Activated CD4-positive, alpha-beta memory T cell treated with anti-CD3 and anti-CD28 coated beads for 36 hours (primary cell): ENCODE results near the gene FEN1. TPM values are rescaled to one million over a fixed set of nuclear protein-coding genes. Genes with fewer than 3 reads are reported as not detected.

Experiments used
- CTCF ChIA-PET: fragments of 350-600 bp; sonication (Branson Sonifier 250); formaldehyde crosslinking; loops from one replicate; lab custom pipeline; 2021; ENCODE audit warnings: antibody characterized with exemption, inconsistent platforms; lab: Charles Lee
- POLR2A ChIA-PET: fragments of 350-600 bp; sonication (Branson Sonifier 250); formaldehyde crosslinking; loops from one replicate; lab custom pipeline; 2021; ENCODE audit warnings: antibody characterized with exemption; lab: Charles Lee
- DNase-seq: peaks from one replicate; pipeline ENCODE4 v3.0.0-alpha.2; 2020
- H3K27ac Mint-ChIP-seq: one replicate; pipeline ENCODE4 v1.8.0; 2021; ENCODE audit warnings: mixed read lengths
- H3K27me3 Mint-ChIP-seq: one replicate; pipeline ENCODE4 v1.8.0; 2021; ENCODE audit warnings: mixed read lengths
- H3K36me3 Mint-ChIP-seq: one replicate; pipeline ENCODE4 v1.8.0; 2021; ENCODE audit warnings: mixed read lengths
- H3K4me1 Mint-ChIP-seq: one replicate; pipeline ENCODE4 v1.8.0; 2021; ENCODE audit warnings: low read depth, mixed read lengths
- H3K4me3 Mint-ChIP-seq: one replicate; pipeline ENCODE4 v1.8.0; 2021; ENCODE audit warnings: mild to moderate bottlenecking, mixed read lengths
- H3K9me3 Mint-ChIP-seq: one replicate; pipeline ENCODE4 v1.8.0; 2021; ENCODE audit warnings: mixed read lengths
- intact Hi-C: fragments of 100-400 bp; cut with micrococcal nuclease; formaldehyde crosslinking; loops from one replicate; pipeline ENCODE4 v1.15.1; 2023
- total RNA-seq, 2 experiments: library from RNA; stranded (reverse); gene quantifications; one replicate each; pipeline ENCODE4 v1.2.3, GENCODE V29; 2021

Gene FEN1
- total RNA-seq, 2 experiments from 2014 or later, result 108 to 111 TPM

DNA sequence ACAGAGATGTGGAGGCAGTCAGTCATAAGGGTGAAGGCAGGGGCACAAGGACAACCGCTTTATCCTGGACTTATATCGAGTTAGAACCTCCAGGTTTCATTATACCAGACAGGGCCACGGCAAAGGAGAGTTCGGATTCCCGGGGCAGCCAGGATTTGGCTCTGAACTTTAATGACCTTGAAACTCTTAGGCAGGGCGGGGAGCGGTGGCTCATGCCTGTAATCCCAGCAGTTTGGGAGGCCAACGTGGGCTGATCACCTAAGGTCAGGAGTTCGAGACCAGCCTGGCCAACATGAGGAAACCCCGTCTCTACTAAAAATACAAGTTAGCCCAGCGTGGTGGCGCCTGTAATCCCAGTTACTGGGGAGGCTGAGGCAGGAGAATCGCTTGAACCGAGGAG, 41.3 kb upstream of the FEN1 start:
- ChIA-PET CTCF (interaction anchor here (0.7 to 3.0 kb wide), 6 partner anchors 16 to 331 kb away, joined by 3 to 16 read pairs (median 4); partner anchors contain the start of genes FEN1 and TMEM258), POLR2A (no interaction called here)
- intact Hi-C loops, result no loop called here
- H3K4me3 Mint-ChIP-seq, result no peak overlapping the region
- H3K36me3 Mint-ChIP-seq, result no peaks in the 10 kb centered on the region
- peaks cover 12% of the 10 kb centered on the region for H3K4me1 Mint-ChIP-seq
- no peak for DNase-seq
- no peak overlapping the region for H3K27ac Mint-ChIP-seq
- peaks cover 28% of the 10 kb centered on the region for H3K27me3 Mint-ChIP-seq
- H3K9me3 Mint-ChIP-seq, result no peaks in the 10 kb centered on the region

DNA sequence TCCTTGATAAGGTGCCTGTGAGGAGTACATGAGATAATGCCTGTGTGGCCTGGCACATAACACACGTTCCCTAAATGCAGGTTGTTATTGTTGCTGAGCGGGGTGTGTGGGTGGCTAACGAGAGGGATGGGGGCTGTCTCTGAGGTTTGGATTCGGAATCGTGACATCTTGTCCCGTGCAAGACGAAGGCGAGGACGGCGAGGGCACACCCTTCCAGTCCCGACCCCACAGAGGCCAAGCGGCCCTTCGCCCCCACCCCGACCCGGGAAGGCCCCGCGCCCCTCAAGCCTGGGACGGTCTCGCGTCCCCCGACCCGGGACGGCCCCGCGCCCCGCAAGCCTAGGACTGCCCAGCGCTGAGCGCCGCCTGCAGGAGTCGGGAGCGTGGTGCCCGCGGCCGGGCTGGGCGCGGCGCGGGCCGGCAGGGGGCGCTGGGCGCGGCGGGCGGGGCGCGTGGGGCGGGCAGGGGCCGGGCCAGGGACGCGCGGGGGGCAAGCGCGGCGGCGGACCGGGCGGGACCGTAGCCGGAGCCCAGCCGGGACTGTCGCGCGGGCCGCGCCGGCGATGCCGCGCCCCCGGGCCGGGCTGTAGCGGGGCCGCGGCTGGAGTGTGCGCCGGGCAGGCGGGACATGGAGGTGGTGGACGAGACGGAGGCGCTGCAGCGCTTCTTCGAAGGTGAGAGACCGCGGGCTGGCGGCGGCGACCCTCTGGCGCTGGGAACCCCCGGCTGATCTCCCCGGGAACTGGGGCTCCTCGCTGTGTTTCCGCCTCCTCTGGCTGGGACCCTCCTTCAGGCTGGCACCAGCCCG, 40.4 kb upstream of the FEN1 start, which contains the start of gene MYRF:
TSS of gene MYRF (plus strand) at position 520 of the 808 bp plus-strand sequence. CDS start at position 629, 109 bp downstream.
- H3K9me3 Mint-ChIP-seq, result no peaks in the 10 kb centered on the region
- DNase-seq, result peak; percentile 71
- CTCF ChIA-PET, result interaction anchor here (0.8 to 1.7 kb wide), 3 partner anchors 19 to 45 kb away, joined by 3 read pairs; partner anchors contain the start of genes FEN1 and TMEM258
- peaks cover 18% of the 10 kb centered on the region for H3K4me1 Mint-ChIP-seq
- intact Hi-C loops, result no loop called here
- no peak within 1 kb of the TSS for H3K27ac Mint-ChIP-seq
- peaks cover 28% of the 10 kb centered on the region for H3K27me3 Mint-ChIP-seq
- POLR2A ChIA-PET, result no interaction called here
- no peaks in the 10 kb centered on the region for H3K36me3 Mint-ChIP-seq
- peak within 1 kb of the TSS; percentile 49 for H3K4me3 Mint-ChIP-seq

DNA sequence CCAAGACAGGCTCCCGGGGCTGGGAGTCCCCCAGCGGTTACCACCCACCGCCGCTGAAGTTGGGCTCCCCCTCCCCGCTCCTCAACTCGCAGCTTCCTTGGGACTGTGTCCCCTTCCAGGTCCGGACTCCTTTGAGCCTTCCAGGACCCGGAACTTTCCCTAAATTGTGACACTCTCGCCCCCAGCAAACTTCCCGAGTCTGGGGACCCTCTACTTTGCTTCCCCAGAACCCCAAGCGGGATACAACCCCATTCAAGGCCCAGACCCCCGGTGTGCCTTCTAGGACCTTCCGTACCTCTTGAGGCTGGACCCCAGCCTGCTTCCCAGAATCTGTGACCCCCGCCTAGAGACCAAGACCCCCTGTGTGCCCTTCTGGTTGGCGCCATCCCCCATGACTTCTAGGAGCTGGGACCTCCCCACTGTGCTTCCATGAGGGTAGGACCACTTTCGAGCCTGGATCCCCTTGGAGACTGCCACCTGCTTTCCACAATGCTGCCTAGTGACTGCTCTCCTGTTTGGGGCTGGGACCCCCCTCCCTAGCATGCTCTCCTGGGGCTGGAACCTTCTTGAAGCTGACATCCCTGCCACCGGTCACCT, 39.7 kb upstream of the FEN1 start:
- no peaks in the 10 kb centered on the region for H3K9me3 Mint-ChIP-seq
- peaks cover 28% of the 10 kb centered on the region for H3K27me3 Mint-ChIP-seq
- no peak overlapping the region for H3K27ac Mint-ChIP-seq
- no peak for DNase-seq
- intact Hi-C loops, result no loop called here
- no peaks in the 10 kb centered on the region for H3K36me3 Mint-ChIP-seq
- peak overlapping the region; percentile 37 for H3K4me3 Mint-ChIP-seq
- CTCF ChIA-PET, result interaction anchor here (1.2 kb wide), 2 partner anchors 20 to 355 kb away, joined by 3 read pairs; no protein-coding TSS in a partner anchor
- H3K4me1 Mint-ChIP-seq, result peaks cover 18% of the 10 kb centered on the region
- POLR2A ChIA-PET, result no interaction called here

DNA sequence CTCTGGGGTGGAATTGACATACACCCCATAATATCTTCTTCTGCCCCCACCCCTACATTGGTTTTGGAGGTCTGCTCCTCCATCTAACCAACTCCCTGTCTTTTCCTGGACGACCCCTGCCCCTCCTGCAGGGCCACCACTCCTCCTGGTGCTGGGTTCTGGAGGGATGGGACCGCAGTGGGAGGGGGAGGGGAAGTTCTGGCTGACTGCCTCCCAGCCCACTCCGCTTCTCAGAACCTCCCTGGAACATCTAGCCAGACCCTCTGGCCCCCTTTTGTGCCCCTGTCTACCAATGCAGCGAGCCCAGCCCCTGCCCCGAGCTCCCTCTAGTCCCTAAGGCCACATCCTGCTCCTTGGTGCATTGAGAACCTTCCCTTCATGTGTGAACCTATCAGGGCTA, 39.0 kb upstream of the FEN1 start:
- Mint-ChIP-seq H3K4me3 (no peak overlapping the region), H3K4me1 (peaks cover 18% of the 10 kb centered on the region), H3K9me3 (no peaks in the 10 kb centered on the region), H3K27me3 (peaks cover 28% of the 10 kb centered on the region), H3K27ac (no peak overlapping the region), H3K36me3 (no peaks in the 10 kb centered on the region)
- no peak for DNase-seq
- ChIA-PET CTCF (interaction anchor here (1.2 kb wide), 2 partner anchors 20 to 354 kb away, joined by 3 read pairs; no protein-coding TSS in a partner anchor), POLR2A (no interaction called here)
- intact Hi-C loops, result no loop called here

DNA sequence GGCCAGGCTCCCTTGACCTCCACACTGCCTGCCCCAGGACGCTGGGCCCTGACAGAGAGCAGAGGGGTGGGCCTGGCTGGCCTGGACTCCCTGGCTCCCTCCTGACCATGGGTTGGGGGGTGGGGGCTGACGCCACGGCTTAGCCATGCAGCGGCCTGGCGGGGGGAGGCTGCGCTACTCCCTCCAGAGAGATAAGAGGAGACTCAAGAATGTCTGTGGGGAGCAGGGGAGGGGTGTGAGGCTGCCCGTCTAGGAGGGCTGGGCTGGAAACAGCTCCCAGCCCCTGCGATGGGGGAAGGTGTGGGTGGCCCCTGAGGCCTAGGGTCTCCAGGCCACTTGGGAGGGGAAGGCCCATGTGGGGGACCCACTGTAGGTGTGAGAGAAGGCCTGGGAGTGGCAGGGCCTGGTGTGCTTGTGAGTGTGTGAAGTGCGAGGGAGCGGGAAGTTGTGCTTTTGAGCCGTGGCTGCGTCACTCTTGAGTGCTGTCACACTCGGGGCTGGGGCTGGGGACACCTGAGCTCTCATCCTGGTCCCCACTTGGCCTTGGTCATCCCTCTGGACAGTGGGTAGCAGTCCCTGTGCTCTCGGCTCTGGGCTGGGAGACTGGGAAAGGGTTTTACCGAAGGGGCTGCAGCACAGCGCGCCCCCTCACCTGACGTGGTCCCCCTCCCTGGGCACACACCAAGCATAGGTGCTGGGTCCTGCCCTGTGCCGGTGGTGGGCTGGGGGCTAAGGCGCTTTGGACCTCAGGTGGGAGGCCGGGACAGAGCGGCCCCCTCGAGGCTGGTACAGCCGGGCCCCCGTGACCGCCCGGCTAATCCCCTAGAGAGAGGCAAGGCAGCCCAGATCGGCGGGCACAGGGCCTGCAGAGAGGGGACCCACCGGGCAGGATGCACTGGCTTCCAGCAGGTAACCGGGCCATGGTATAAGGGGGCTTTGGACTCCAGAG, 37.9 kb upstream of the FEN1 start:
- Mint-ChIP-seq H3K4me1 (peaks cover 18% of the 10 kb centered on the region), H3K36me3 (no peaks in the 10 kb centered on the region), H3K27me3 (peaks cover 24% of the 10 kb centered on the region), H3K27ac (no peak overlapping the region), H3K9me3 (no peaks in the 10 kb centered on the region), H3K4me3 (no peak overlapping the region)
- intact Hi-C loops, result no loop called here
- no peak for DNase-seq
- ChIA-PET CTCF (no interaction called here), POLR2A (no interaction called here)

DNA sequence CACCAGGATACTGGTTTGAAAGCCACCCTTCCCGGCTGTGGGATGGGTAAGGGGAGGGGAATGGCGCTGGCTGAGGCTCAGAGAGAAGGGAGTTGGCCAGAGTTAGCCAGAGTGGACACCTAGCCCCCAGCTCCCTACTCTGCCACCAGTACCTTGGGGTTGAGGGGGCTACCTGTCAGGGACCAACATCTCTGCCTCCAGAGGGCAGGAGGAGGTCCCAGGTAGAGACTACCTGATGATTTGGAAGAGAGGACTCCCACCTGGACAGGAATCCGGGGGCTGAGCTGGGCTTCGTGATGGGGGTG, 36.6 kb upstream of the FEN1 start:
- no peak overlapping the region for H3K27ac Mint-ChIP-seq
- intact Hi-C loops, result loop anchor here (2.0 kb wide), 1 partner anchor 21 kb away; no protein-coding TSS in a partner anchor
- ChIA-PET POLR2A (no interaction called here), CTCF (no interaction called here)
- H3K9me3 Mint-ChIP-seq, result no peaks in the 10 kb centered on the region
- H3K27me3 Mint-ChIP-seq, result peaks cover 19% of the 10 kb centered on the region
- no peak for DNase-seq
- H3K4me1 Mint-ChIP-seq, result peaks cover 18% of the 10 kb centered on the region
- H3K36me3 Mint-ChIP-seq, result no peaks in the 10 kb centered on the region
- H3K4me3 Mint-ChIP-seq, result no peak overlapping the region

DNA sequence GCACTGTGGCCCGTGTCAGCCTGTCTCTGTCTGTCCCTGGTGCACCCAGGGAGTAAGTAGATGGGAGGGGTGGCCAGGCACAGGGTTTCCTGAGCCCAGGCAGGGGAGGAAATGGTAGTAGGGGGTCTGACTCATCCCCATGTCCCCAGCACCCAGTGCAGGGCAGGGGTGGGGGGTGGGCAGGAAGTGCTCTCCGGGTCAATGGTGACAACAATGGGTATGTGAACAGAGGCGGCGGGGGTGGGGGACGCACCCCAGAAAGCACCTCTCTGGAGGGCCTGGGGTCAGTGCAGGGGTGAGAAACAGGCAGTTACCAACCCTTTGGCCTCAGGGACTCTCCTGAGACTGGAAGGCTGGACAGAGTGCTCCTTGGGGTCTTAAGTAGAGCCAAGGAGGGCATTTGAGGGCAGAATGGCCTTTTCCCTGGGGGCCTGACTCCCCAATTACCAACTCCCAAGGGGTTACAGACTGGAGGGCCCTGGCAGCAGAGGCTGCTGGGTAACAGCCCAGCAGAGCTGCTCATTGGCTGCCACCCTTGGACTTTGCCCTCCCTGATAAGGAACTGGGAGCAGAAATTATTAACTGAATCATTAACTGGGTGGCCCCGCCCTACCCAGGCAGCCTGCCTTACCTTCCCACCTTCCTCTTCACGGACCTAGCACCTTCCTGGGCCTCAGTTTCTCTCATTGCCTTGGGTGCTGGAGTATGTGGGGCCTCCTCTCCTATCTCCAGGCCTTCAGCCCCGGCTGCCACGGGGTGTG, 36.1 kb upstream of the FEN1 start:
- Mint-ChIP-seq H3K27me3 (peaks cover 15% of the 10 kb centered on the region), H3K36me3 (no peaks in the 10 kb centered on the region), H3K4me1 (peaks cover 18% of the 10 kb centered on the region), H3K27ac (no peak overlapping the region), H3K9me3 (no peaks in the 10 kb centered on the region), H3K4me3 (no peak overlapping the region)
- CTCF ChIA-PET, result no interaction called here
- peak; percentile 69 for DNase-seq
- intact Hi-C loops, result loop anchor here (2.0 kb wide), 1 partner anchor 20 kb away; no protein-coding TSS in a partner anchor
- POLR2A ChIA-PET, result no interaction called here

DNA sequence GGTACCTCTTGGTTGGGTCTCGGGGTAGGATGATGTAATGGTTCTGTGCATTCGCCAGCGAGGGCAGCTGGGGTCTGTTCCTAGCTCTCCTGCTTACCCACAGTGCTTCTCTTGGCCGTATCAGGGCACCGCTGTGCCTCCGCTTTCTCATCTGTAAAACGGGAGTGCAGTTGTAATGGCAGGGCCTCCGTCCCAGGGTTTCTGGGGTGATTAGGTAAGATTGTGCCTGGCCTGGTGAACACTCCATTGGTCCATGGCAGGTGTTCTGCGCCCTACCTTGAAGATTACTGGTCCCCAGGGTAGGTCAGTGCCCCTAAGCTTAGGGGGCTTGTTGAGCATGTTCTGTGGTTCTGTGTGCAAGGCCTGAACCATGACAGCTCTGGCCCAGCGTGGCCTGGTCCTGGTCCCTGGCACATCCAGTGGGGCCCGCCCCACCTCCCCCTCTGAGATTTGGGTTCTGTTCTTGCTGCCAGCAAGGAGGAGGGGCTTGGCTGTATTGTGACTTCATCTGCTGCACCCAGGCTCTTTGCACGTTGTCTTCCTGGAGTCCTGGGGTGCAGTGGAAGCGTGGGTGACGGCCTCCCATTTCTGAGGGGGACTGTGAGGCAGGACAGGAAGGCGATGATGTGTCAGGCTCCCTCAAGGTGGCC, 35.4 kb upstream of the FEN1 start:
- DNase-seq, result no peak
- Mint-ChIP-seq H3K36me3 (no peaks in the 10 kb centered on the region), H3K4me3 (no peak overlapping the region), H3K9me3 (no peaks in the 10 kb centered on the region), H3K4me1 (peaks cover 16% of the 10 kb centered on the region), H3K27me3 (peaks cover 11% of the 10 kb centered on the region), H3K27ac (no peak overlapping the region)
- ChIA-PET CTCF (interaction anchor here (1.1 kb wide), 1 partner anchor 10 kb away, joined by 3 read pairs; no protein-coding TSS in a partner anchor), POLR2A (no interaction called here)
- intact Hi-C loops, result loop anchor here (2.0 kb wide), 1 partner anchor 19 kb away; no protein-coding TSS in a partner anchor

DNA sequence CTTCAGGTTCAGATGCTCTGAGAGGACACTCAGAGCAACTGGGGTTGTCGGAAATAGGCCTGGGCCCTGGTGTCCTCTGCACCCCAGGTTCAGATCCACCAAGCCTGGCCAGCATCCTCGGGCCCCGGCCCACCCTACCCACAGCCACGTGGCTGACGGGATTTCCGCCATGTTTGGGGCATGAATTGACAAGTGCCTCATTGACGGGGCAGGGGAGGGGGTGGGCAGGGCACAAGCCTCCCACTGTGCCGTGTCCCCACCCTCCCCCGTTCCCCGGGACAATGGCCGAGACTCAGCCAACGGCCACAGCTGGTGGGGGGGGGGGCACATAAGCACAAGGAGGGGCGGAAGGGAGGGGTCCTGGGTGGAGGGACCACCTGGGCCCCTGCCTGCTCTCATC, 31.8 kb upstream of the FEN1 start:
- intact Hi-C loops, result no loop called here
- CTCF ChIA-PET, result interaction anchor here (0.6 to 1.6 kb wide), 2 partner anchors 13 to 586 kb away, joined by 4 read pairs; no protein-coding TSS in a partner anchor
- Mint-ChIP-seq H3K36me3 (no peaks in the 10 kb centered on the region), H3K4me1 (peaks cover 9% of the 10 kb centered on the region), H3K27ac (no peak overlapping the region), H3K9me3 (no peaks in the 10 kb centered on the region), H3K4me3 (no peak overlapping the region), H3K27me3 (peaks cover 1% of the 10 kb centered on the region)
- POLR2A ChIA-PET, result no interaction called here
- no peak for DNase-seq

DNA sequence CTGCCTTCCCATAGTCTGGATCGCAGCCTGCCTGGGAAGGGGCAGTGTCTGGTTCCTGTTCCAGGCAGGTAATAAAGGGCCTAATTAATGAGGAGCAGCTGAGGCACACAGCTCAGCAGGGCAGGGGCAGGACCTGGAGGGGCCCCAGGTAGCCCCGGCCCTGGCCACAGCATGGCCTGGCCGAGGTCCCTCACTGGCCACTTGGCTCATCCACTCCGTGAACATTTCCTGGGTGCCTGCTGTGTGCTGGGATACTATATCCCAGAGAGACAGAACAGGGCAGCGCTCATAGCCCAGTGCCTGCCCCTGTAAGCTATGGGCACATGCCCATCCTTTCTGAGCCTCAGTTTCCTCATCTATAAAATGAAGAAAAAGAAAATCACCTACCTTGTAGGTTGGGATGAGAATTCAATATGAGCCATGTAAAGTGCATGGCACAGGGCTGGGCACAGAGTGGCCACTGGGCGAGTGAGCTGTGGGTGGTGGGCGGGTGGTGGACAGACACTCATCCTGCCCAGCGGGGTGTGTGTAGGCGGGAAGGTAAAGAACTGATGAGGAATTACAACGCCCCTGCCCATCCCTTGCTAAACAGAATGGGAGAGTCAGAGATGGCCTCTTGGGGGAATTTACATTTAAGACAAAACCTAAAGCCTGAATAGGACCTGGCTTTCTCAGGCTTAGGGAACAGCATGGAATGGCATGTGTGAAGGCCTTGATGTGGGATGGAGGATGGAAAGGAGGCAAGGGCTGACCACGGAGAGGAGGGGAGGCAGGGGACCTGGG, 31.1 kb upstream of the FEN1 start:
- Mint-ChIP-seq H3K27ac (no peak overlapping the region), H3K9me3 (no peaks in the 10 kb centered on the region), H3K4me3 (no peak overlapping the region), H3K4me1 (peaks cover 4% of the 10 kb centered on the region), H3K27me3 (peaks cover 1% of the 10 kb centered on the region), H3K36me3 (no peaks in the 10 kb centered on the region)
- no peak for DNase-seq
- POLR2A ChIA-PET, result no interaction called here
- intact Hi-C loops, result no loop called here
- CTCF ChIA-PET, result interaction anchor here (1.6 kb wide), 1 partner anchor 14 kb away, joined by 4 read pairs; no protein-coding TSS in a partner anchor
